OCI-LY3 (cell line): Measurements from ENCODE around the gene CTSH.
"Not testable (repeated sequence)": the region's sequence is repeated elsewhere in the genome, so short reads cannot be mapped to it uniquely, and the experiment has no call there.

Source experiments
- H2AFZ ChIP-seq: fragments of 200-600, 300-600 bp; shearing (Covaris generic); 2 replicates; pipeline ENCODE4 v1.6.0; 2014; ENCODE audit warnings: antibody characterized with exemption, low read depth, low read length
- H3K27ac ChIP-seq: fragments of 200-600, 300-600 bp; sonication (generic); 2 replicates; pipeline ENCODE4 v1.5.1; 2014; ENCODE audit warnings: mild to moderate bottlenecking, low read length, moderate library complexity, mixed read lengths
- H3K27me3 ChIP-seq: fragments of 200-600, 300-600 bp; sonication (generic); 2 replicates; pipeline ENCODE4 v1.6.1; 2014; ENCODE audit warnings: low read depth, low read length, mixed read lengths
- H3K36me3 ChIP-seq: fragments of 200-600, 300-600 bp; sonication (generic); replicated peaks from 2 replicates; pipeline ENCODE3; 2014; ENCODE audit warnings: low read depth, low read length, mixed read lengths
- H3K4me1 ChIP-seq: fragments of 300-600, 200-600 bp; sonication (generic); 2 replicates; pipeline ENCODE4 v1.6.1; 2014; ENCODE audit warnings: low read length, mixed read lengths
- H3K4me2 ChIP-seq: fragments of 200-600, 300-600 bp; sonication (generic); 2 replicates; pipeline ENCODE4 v1.6.1; 2014; ENCODE audit warnings: low read length, mixed read lengths
- H3K4me3 ChIP-seq: fragments of 300-600, 200-600 bp; sonication (generic); 2 replicates; pipeline ENCODE4 v1.5.1; 2014; ENCODE audit warnings: antibody characterized with exemption, mild to moderate bottlenecking, low read length, moderate library complexity
- H3K79me2 ChIP-seq: fragments of 300-600, 200-600 bp; shearing (Covaris generic); 2 replicates; pipeline ENCODE4 v1.6.1; 2014; ENCODE audit warnings: mild to moderate bottlenecking, low read length, mixed read lengths
- H3K9ac ChIP-seq: fragments of 300-600, 200-600 bp; shearing (Covaris generic); 2 replicates; pipeline ENCODE4 v1.6.0; 2014; ENCODE audit warnings: mild to moderate bottlenecking, low read length, moderate library complexity
- H3K9me3 ChIP-seq: fragments of 200-600, 300-600 bp; shearing (Covaris generic); 2 replicates; pipeline ENCODE4 v1.6.1; 2014; ENCODE audit warnings: low read length, mixed read lengths; ENCODE audit not compliant: insufficient read depth
- H4K20me1 ChIP-seq: fragments of 200-600, 300-600 bp; sonication (generic); 2 replicates; pipeline ENCODE4 v1.6.1; 2016; ENCODE audit warnings: low read length, mixed read lengths; ENCODE audit not compliant: insufficient read depth
- CTCF ChIP-seq: fragments of 200-600, 300-600 bp; sonication (generic); IDR thresholded peaks from 2 replicates; pipeline ENCODE4 v1.5.1; 2014; ENCODE audit warnings: antibody characterized with exemption, low read length, low read depth
- EZH2phosphoT487 ChIP-seq: fragments of 200-600 bp; shearing (Covaris generic); IDR thresholded peaks from 2 replicates; pipeline ENCODE4 v1.6.1; 2018; ENCODE audit warnings: antibody characterized with exemption, mixed run types, low read depth

CTSH gene

GRCh38 chr15:78872155-78872971 lies 72.5 kb downstream of the CTSH start, which contains the start of gene MORF4L1:
Gene MORF4L1 (plus strand): TSS chr15:78872890. CDS start chr15:78873018, 128 bp downstream.
- peaks cover 38% of the 10 kb centered on the region for H4K20me1 ChIP-seq
- H3K36me3 ChIP-seq = peaks cover 5% of the 10 kb centered on the region
- no peaks in the 10 kb centered on the region for H3K9me3 ChIP-seq
- no peak for TF ChIP-seq EZH2phosphoT487
- no peak for TF ChIP-seq CTCF
- H3K4me1 ChIP-seq = peaks cover 20% of the 10 kb centered on the region
- peak within 1 kb of the TSS; percentile 97 for H3K27ac ChIP-seq
- H3K4me3 ChIP-seq = peak within 1 kb of the TSS; percentile 96
- H3K27me3 ChIP-seq = no peaks in the 10 kb centered on the region
- peak within 1 kb of the TSS; percentile 98 for H3K4me2 ChIP-seq
- H3K79me2 ChIP-seq = peaks cover 46% of the 10 kb centered on the region
- H3K9ac ChIP-seq = peak within 1 kb of the TSS; percentile 100
- H2AFZ ChIP-seq = peak within 1 kb of the TSS; percentile 91

GRCh38 chr15:78871483-78872127 lies 73.2 kb downstream of the CTSH start:
- H3K27ac ChIP-seq = not testable (repeated sequence)
- Histone ChIP-seq H3K4me2 (peak overlapping the region; percentile 73; the same call in 1 of the 2 replicates), H3K4me3 (peak overlapping the region; percentile 96; the same call in 1 of the 2 replicates)

More at GRCh38 chr15:78871483-78872127, 73.2 kb downstream of the CTSH start:
- Histone ChIP-seq H4K20me1 (peaks cover 31% of the 10 kb centered on the region), H3K4me1 (peaks cover 15% of the 10 kb centered on the region), H3K79me2 (peaks cover 38% of the 10 kb centered on the region), H2AFZ (peak overlapping the region; percentile 91)
- not testable (repeated sequence) for H3K36me3 ChIP-seq, H3K9me3 ChIP-seq, H3K9ac ChIP-seq, H3K27me3 ChIP-seq
